Skeletal muscle tissue (tissue), 4 donors: ENCODE results near the gene MAST2. TPM values are rescaled to one million over a fixed set of nuclear protein-coding genes. Genes with fewer than 3 reads are reported as not detected.
A peak's percentile ranks its signal among the peaks of the same experiment; 100 is the strongest.

ENCODE experiments used
- H3K27ac ChIP-seq: one replicate; pipeline ENCODE4 v1.7.0; 2013; ENCODE audit warnings: mild to moderate bottlenecking, low read depth, low read length, inconsistent platforms
- H3K27me3 ChIP-seq, 3 donors: one replicate each; pipeline ENCODE4 v1.7.0; 2013; ENCODE audit warnings: low read length in 3 of 3; ENCODE audit not compliant: control insufficient read depth in 3 of 3, insufficient read depth in 3 of 3
- H3K36me3 ChIP-seq, 3 donors: one replicate each; pipeline ENCODE4 v1.7.0; 2013; ENCODE audit warnings: low read length in 3 of 3; ENCODE audit not compliant: control insufficient read depth in 3 of 3, insufficient read depth in 3 of 3
- H3K4me1 ChIP-seq, 3 donors: one replicate each; pipeline ENCODE4 v1.7.0; 2013; ENCODE audit warnings: low read length in 3 of 3, mild to moderate bottlenecking in 3 of 3; ENCODE audit not compliant: control insufficient read depth in 3 of 3, insufficient read depth in 3 of 3
- H3K4me3 ChIP-seq, 3 donors: one replicate each; pipeline ENCODE4 v1.7.0; 2013; ENCODE audit warnings: low read length in 3 of 3
- H3K9ac ChIP-seq, 3 donors: one replicate each; pipeline ENCODE4 v1.7.0; 2013; ENCODE audit warnings: low read length in 3 of 3, mild to moderate bottlenecking in 3 of 3, moderate library complexity in 2 of 3, low read depth in 1 of 3
- H3K9me3 ChIP-seq, 3 donors: one replicate each; pipeline ENCODE4 v1.7.0; 2013; ENCODE audit warnings: low read length in 3 of 3; ENCODE audit not compliant: control insufficient read depth in 3 of 3
- total RNA-seq: library from RNA; depleted of rRNA; stranded (reverse); fragments of >200 nt; gene quantifications from one replicate; pipeline ENCODE4 v1.2.3, GENCODE V29; 2014
- donor health status: Osteomylitis.

Gene MAST2
- total RNA-seq, result 42.8 TPM

DNA sequence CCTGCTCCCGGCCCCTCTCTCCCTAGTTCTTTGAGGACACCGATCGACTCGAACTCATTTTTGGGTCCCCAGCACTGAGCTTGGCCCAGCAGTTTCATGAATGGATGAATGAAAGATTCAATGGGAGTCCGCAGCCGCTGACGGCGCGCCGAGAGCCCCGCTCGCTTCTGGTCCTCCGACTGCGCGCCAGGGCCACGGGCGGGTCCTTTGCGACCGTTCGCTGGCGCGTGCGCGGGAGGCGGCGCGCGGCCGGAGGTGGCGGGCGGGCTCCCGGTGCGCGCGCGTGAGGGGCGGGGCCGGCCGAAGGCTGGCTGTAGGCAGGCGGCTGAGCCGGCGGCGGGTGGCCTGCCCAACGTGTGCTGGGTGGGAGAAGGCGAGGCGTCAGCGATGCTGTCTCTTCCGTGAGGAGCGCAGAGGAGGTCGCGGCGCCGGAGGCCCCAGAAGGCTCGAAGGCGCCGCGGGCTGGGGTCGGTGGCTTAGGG, at the start of gene MAST2:
MAST2 (plus strand) TSS at position 314 of the 482 bp plus-strand sequence. CDS start 284 bp downstream, outside the sequence.
- Histone ChIP-seq H3K27me3 (no peaks in the 10 kb centered on the region), H3K4me1 (peaks cover 17 to 35% (median 31%) of the 10 kb centered on the region in 3 donors), H3K9ac (peak within 1 kb of the TSS; percentile 73 to 79 (median 73)), H3K27ac (peak within 1 kb of the TSS; percentile 94), H3K4me3 (peak within 1 kb of the TSS; percentile 79 to 86 (median 83)), H3K36me3 (peaks cover 0 to 2% (median 0%) of the 10 kb centered on the region in 3 donors), H3K9me3 (no peaks in the 10 kb centered on the region)

- H3K4me1 ChIP-seq, result peaks cover 0 to 2% (median 0%) of the 10 kb centered on the region in 3 donors
These were observed 47.7 kb upstream of the MAST2 start for GRCh38 chr1:45755697-45756096.

GRCh38 chr1:45762291-45762690, 41.1 kb upstream of the MAST2 start:
- Histone ChIP-seq H3K27me3 (no peaks in the 10 kb centered on the region), H3K36me3 (no peaks in the 10 kb centered on the region), H3K9ac (no peak overlapping the region), H3K4me3 (no peak overlapping the region), H3K9me3 (no peaks in the 10 kb centered on the region), H3K4me1 (no peaks in the 10 kb centered on the region), H3K27ac (no peak overlapping the region)

More at GRCh38 chr1:45755697-45756096, 47.7 kb upstream of the MAST2 start:
- H3K9ac ChIP-seq, result no peak overlapping the region
- H3K36me3 ChIP-seq, result no peaks in the 10 kb centered on the region
- no peak overlapping the region for H3K4me3 ChIP-seq
- H3K9me3 ChIP-seq, result no peaks in the 10 kb centered on the region
- H3K27ac ChIP-seq, result no peak overlapping the region
- H3K27me3 ChIP-seq, result no peaks in the 10 kb centered on the region

DNA sequence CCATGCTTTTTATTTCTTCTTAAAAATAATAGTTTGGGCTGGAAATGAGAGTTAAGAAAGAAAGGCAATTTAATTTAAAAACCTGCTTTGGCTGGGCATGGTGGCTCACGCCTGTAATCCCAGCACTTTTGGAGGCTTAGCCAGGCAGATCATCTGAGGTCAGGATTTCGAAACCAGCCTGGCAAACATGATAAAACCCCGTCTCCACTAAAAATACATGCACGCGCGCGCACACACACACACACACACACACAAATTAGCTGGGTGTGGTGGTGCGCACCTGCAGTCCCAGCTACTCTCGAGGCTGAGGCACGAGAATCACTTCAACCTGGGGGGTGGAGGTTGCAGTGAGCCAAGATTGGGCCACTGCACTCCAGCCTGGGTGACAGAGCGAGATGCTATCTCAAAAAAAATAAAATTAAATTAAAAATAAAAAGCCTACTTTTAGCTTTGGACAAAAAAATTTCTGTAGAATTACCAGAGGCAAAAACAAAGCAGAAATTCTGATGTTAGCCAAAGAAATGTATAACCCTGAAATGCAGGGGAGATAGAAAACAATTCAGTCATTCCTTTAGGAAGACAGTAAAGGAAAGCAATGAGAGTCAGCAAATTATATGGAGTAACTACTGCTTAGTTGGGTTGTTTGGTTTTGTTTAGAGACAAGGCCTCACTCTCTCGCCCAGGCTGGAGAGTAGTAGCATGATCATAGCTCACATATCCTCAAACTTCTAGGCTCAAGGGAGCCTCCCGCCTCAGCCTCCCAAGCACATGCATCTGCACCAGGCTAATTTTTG, 37.2 kb upstream of the MAST2 start:
- H3K9me3 ChIP-seq, result no peaks in the 10 kb centered on the region
- H3K9ac ChIP-seq, result no peak overlapping the region
- H3K27me3 ChIP-seq, result no peaks in the 10 kb centered on the region
- H3K4me3 ChIP-seq, result no peak overlapping the region
- no peak overlapping the region for H3K27ac ChIP-seq
- no peaks in the 10 kb centered on the region for H3K36me3 ChIP-seq
- H3K4me1 ChIP-seq, result peaks cover 0 to 3% (median 2%) of the 10 kb centered on the region in 3 donors

GRCh38 chr1:45767035-45767434, 36.4 kb upstream of the MAST2 start:
- no peaks in the 10 kb centered on the region for H3K27me3 ChIP-seq

GRCh38 chr1:45769261-45769932, 34.0 kb upstream of the MAST2 start:
- no peak overlapping the region for H3K9ac ChIP-seq
- H3K27me3 ChIP-seq, result no peaks in the 10 kb centered on the region
- no peaks in the 10 kb centered on the region for H3K9me3 ChIP-seq
- H3K36me3 ChIP-seq, result no peaks in the 10 kb centered on the region
- H3K4me1 ChIP-seq, result peaks cover 0 to 3% (median 2%) of the 10 kb centered on the region in 3 donors
- peak overlapping the region; percentile 52 for H3K27ac ChIP-seq
- no peak overlapping the region for H3K4me3 ChIP-seq

More at GRCh38 chr1:45767035-45767434, 36.4 kb upstream of the MAST2 start:
- no peaks in the 10 kb centered on the region for H3K36me3 ChIP-seq
- no peaks in the 10 kb centered on the region for H3K9me3 ChIP-seq
- no peak overlapping the region for H3K4me3 ChIP-seq
- no peak overlapping the region for H3K27ac ChIP-seq
- H3K4me1 ChIP-seq, result peaks cover 0 to 3% (median 2%) of the 10 kb centered on the region in 3 donors
- no peak overlapping the region for H3K9ac ChIP-seq

- Histone ChIP-seq H3K9me3 (no peaks in the 10 kb centered on the region), H3K9ac (no peak overlapping the region), H3K4me3 (no peak overlapping the region), H3K27ac (no peak overlapping the region), H3K27me3 (no peaks in the 10 kb centered on the region), H3K4me1 (peaks cover 0 to 3% (median 2%) of the 10 kb centered on the region in 3 donors), H3K36me3 (no peaks in the 10 kb centered on the region)
These were observed 30.4 kb upstream of the MAST2 start for GRCh38 chr1:45772971-45773370.

- H3K36me3 ChIP-seq, result no peaks in the 10 kb centered on the region
- H3K27me3 ChIP-seq, result no peaks in the 10 kb centered on the region
- H3K27ac ChIP-seq, result no peak overlapping the region
- no peaks in the 10 kb centered on the region for H3K4me1 ChIP-seq
- H3K9ac ChIP-seq, result no peak overlapping the region
- H3K4me3 ChIP-seq, result no peak overlapping the region
- H3K9me3 ChIP-seq, result no peaks in the 10 kb centered on the region
These were observed 27.6 kb upstream of the MAST2 start for GRCh38 chr1:45775794-45776193.

GRCh38 chr1:45785583-45785982, 17.8 kb upstream of the MAST2 start:
- Histone ChIP-seq H3K27me3 (no peaks in the 10 kb centered on the region), H3K9me3 (no peaks in the 10 kb centered on the region), H3K9ac (no peak overlapping the region), H3K4me1 (no peaks in the 10 kb centered on the region), H3K36me3 (no peaks in the 10 kb centered on the region), H3K27ac (no peak overlapping the region), H3K4me3 (no peak overlapping the region)

DNA sequence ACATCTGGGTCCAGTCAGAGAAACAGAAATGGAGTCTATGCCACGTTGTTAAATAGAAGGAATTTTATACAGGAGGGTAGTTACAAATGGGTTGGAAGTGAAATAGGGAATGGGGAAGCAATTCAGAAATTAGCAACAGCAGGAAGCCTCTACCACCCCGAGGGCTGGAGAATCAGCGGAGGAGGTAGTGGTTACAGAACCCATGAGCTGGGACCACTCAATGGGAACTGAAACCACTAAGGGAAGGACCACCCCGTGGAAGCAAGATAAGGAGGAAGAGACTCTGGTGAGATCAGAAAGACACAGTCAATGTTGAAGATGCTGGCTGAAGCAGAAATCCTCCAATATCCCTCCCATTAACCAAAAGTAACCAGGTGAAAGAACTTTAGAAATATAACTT, 15.5 kb upstream of the MAST2 start:
- H3K27ac ChIP-seq, result no peak overlapping the region
- H3K27me3 ChIP-seq, result no peaks in the 10 kb centered on the region
- no peaks in the 10 kb centered on the region for H3K36me3 ChIP-seq
- no peak overlapping the region for H3K9ac ChIP-seq
- no peaks in the 10 kb centered on the region for H3K9me3 ChIP-seq
- no peak overlapping the region for H3K4me3 ChIP-seq
- H3K4me1 ChIP-seq, result peaks cover 0 to 3% (median 2%) of the 10 kb centered on the region in 3 donors
